ENCODE results near the gene ERLEC1.

- no peak for TF ChIP-seq GABPA (IDR thresholded peaks at IDR 0.05 in 1 of 2, conservative IDR thresholded peaks at IDR 0.05 in 1 of 2)
- TF ChIP-seq CTCF (IDR thresholded peaks at IDR 0.05; ENCODE audit: low read depth, low read length, missing input control), result no peak
- no peak for TF ChIP-seq EGR1 (IDR thresholded peaks at IDR 0.05; ENCODE audit: low read depth in 2 of 2)
- TF ChIP-seq TAF1 (conservative IDR thresholded peaks at IDR 0.05), result no peak
- no peak for TF ChIP-seq YY1 (IDR thresholded peaks at IDR 0.05)
- no peak for TF ChIP-seq JUND (IDR thresholded peaks at IDR 0.05)
- no peak for TF ChIP-seq SP1 (IDR thresholded peaks at IDR 0.05)
- no peak for TF ChIP-seq FOXA1 (IDR thresholded peaks at IDR 0.05)
- TF ChIP-seq ZBTB33 (IDR thresholded peaks at IDR 0.05), result no peak
- TF ChIP-seq REST (IDR thresholded peaks at IDR 0.05), result no peak
These were observed 39.2 kb downstream of the ERLEC1 start for GRCh38 chr2:53826030-53826410.

Data from liver (tissue), 3 donors.